Omental fat pad (tissue), 4 donors: Measurements from ENCODE around the gene RUFY2. TPM values are rescaled to one million over a fixed set of nuclear protein-coding genes. Genes with fewer than 3 reads are reported as not detected.

Experiments used
- ATAC-seq: fragments of 150-250 bp; one replicate; pipeline ENCODE4 v1.9.1; 2016; ENCODE audit warnings: mild to moderate bottlenecking, moderate library complexity; ENCODE audit not compliant: low FRiP score
- DNase-seq: peaks from one replicate; pipeline ENCODE4 v3.0.0-alpha.2; 2019; ENCODE audit warnings: low spot score
- CTCF ChIP-seq, 3 donors: fragments of 450-650 bp; IDR thresholded peaks; one replicate each; pipeline ENCODE4 v1.5.1; 2016 to 2017; ENCODE audit warnings: antibody characterized with exemption in 3 of 3, mild to moderate bottlenecking in 3 of 3, moderate library complexity in 2 of 3
- total RNA-seq, 4 donors: library from RNA; depleted of rRNA; stranded (reverse); fragments of >200 nt; gene quantifications; one replicate each; pipeline ENCODE4 v1.1.0, GENCODE V29; 2016

Gene RUFY2
- total RNA-seq, 4 donors from 2014 or later, result 21.3 to 34.5 (median 22.8) TPM

- no peak for ATAC-seq
- no peak for DNase-seq
- TF ChIP-seq CTCF (IDR thresholded peaks at IDR 0.05), result no peak
These were observed 3.4 kb downstream of the RUFY2 start for GRCh38 chr10:68403701-68404100.

GRCh38 chr10:68402276-68402675, 4.8 kb downstream of the RUFY2 start:
- DNase-seq, result no peak
- TF ChIP-seq CTCF (IDR thresholded peaks at IDR 0.05), result no peak
- no peak for ATAC-seq

GRCh38 chr10:68397005-68397404, 10.1 kb downstream of the RUFY2 start:
- no peak for TF ChIP-seq CTCF (IDR thresholded peaks at IDR 0.05)
- ATAC-seq (no peak), DNase-seq (no peak)

GRCh38 chr10:68385740-68386139, 21.3 kb downstream of the RUFY2 start:
- no peak for TF ChIP-seq CTCF (IDR thresholded peaks at IDR 0.05)

GRCh38 chr10:68371604-68372003, 35.5 kb downstream of the RUFY2 start:
- no peak for TF ChIP-seq CTCF (IDR thresholded peaks at IDR 0.05)
- DNase-seq (no peak), ATAC-seq (no peak)

More at GRCh38 chr10:68385740-68386139, 21.3 kb downstream of the RUFY2 start:
- ATAC-seq (no peak), DNase-seq (no peak)

- no peak for TF ChIP-seq CTCF (IDR thresholded peaks at IDR 0.05)
- DNase-seq (no peak), ATAC-seq (no peak)
These were observed 40.0 kb downstream of the RUFY2 start for GRCh38 chr10:68367121-68367520.

- ATAC-seq (no peak), DNase-seq (no peak)
- no peak for TF ChIP-seq CTCF (IDR thresholded peaks at IDR 0.05)
These were observed 40.5 kb downstream of the RUFY2 start for GRCh38 chr10:68366600-68366999.
